H1 (cell line): ENCODE data around the gene CD37.

Experiments used
- CBX5 ChIP-seq: fragments of 300-800, 300-1000 bp; sonication (generic); IDR thresholded peaks from 2 replicates; pipeline ENCODE4 v1.7.1; 2016; ENCODE audit warnings: antibody characterized with exemption, low read length, low read depth
- POLR2A ChIP-seq, 2 experiments: IDR thresholded peaks; 1 replicate in 1 of 2; 2 replicates in 1 of 2; pipeline ENCODE4 v1.6.1; 2011; ENCODE audit warnings: low read depth in 2 of 2, low read length in 2 of 2, mild to moderate bottlenecking in 2 of 2; ENCODE audit errors: control extremely low read depth in 1 of 2
- SP4 ChIP-seq: IDR thresholded peaks from 2 replicates; pipeline ENCODE4 v1.6.1; 2012; ENCODE audit warnings: low read length, inconsistent platforms

- TF ChIP-seq POLR2A (IDR thresholded peaks at IDR 0.05; ENCODE audit: control extremely low read depth in 1 of 2, low read depth in 2 of 2, low read length in 2 of 2) (no peak), SP4 (no peak), CBX5 (no peak)
Observed at GRCh38 chr19:49347191-49347590, 12.0 kb downstream of the CD37 start.
